ENCODE measurements around the gene FBXO31.

DNA sequence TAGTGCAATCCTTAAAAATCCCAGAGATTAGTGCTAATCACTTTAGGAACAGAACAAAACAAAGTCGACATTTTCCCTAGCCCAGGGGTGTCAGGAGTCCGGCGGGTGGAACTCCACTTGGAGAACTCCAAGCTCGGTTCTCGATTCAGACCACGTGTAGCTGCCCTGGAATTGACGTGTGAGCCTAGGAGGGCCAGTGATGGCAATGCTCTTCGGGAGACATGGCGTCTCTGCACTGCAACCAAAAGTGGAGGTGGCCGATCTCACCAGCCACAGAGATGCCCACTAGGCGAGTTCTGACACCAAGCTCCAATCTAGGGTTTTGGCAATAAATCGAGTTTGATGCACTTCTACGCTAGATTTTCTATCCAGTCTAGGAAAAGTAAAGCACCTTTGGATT, 26.2 kb upstream of the FBXO31 start:
- TF ChIP-seq, protein P1, sequence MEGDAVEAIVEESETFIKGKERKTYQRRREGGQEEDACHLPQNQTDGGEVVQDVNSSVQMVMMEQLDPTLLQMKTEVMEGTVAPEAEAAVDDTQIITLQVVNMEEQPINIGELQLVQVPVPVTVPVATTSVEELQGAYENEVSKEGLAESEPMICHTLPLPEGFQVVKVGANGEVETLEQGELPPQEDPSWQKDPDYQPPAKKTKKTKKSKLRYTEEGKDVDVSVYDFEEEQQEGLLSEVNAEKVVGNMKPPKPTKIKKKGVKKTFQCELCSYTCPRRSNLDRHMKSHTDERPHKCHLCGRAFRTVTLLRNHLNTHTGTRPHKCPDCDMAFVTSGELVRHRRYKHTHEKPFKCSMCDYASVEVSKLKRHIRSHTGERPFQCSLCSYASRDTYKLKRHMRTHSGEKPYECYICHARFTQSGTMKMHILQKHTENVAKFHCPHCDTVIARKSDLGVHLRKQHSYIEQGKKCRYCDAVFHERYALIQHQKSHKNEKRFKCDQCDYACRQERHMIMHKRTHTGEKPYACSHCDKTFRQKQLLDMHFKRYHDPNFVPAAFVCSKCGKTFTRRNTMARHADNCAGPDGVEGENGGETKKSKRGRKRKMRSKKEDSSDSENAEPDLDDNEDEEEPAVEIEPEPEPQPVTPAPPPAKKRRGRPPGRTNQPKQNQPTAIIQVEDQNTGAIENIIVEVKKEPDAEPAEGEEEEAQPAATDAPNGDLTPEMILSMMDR (IDR thresholded peaks at IDR 0.05): no peak
- TF ChIP-seq POLR2A (IDR thresholded peaks at IDR 0.05) (no peak), POLR2AphosphoS5 (IDR thresholded peaks at IDR 0.05) (no peak)
